ENCODE measurements around the gene CUL2.

The CUL2 gene

GRCh38 chr10:35043796-35044344 lies 46.3 kb downstream of the CUL2 start:
- Histone ChIP-seq H3K27ac (ENCODE audit: low read length) (no peak overlapping the region), H3K4me1 (ENCODE audit: insufficient read depth, low read length) (peaks cover 13% of the 10 kb centered on the region; the same call in 1 of the 2 replicates), H3K27me3 (ENCODE audit: insufficient read depth, low read length) (no peaks in the 10 kb centered on the region), H3K9ac (ENCODE audit: low read depth, low read length) (no peak overlapping the region), H3K9me3 (ENCODE audit: insufficient read depth, low read depth, low read length) (no peaks in the 10 kb centered on the region), H3K4me3 (ENCODE audit: low read length) (no peak overlapping the region), H3K36me3 (ENCODE audit: insufficient read depth, low read depth, low read length) (peaks cover 27% of the 10 kb centered on the region)

- Histone ChIP-seq H3K9me3 (ENCODE audit: insufficient read depth, low read depth, low read length) (no peaks in the 10 kb centered on the region), H3K9ac (ENCODE audit: low read depth, low read length) (no peak overlapping the region), H3K27ac (ENCODE audit: low read length) (no peak overlapping the region), H3K4me1 (ENCODE audit: insufficient read depth, low read length) (peaks cover 13% of the 10 kb centered on the region; the same call in 1 of the 2 replicates), H3K36me3 (ENCODE audit: insufficient read depth, low read depth, low read length) (peaks cover 22% of the 10 kb centered on the region), H3K27me3 (ENCODE audit: insufficient read depth, low read length) (no peaks in the 10 kb centered on the region), H3K4me3 (ENCODE audit: low read length) (no peak overlapping the region)
Observed at GRCh38 chr10:35042783-35043182, 47.4 kb downstream of the CUL2 start.

- Histone ChIP-seq H3K9ac (ENCODE audit: low read depth, low read length) (no peak overlapping the region), H3K27ac (ENCODE audit: low read length) (no peak overlapping the region), H3K4me1 (ENCODE audit: insufficient read depth, low read length) (peaks cover 13% of the 10 kb centered on the region; the same call in 1 of the 2 replicates), H3K4me3 (ENCODE audit: low read length) (no peak overlapping the region), H3K9me3 (ENCODE audit: insufficient read depth, low read depth, low read length) (no peaks in the 10 kb centered on the region), H3K36me3 (ENCODE audit: insufficient read depth, low read depth, low read length) (peaks cover 33% of the 10 kb centered on the region), H3K27me3 (ENCODE audit: insufficient read depth, low read length) (no peaks in the 10 kb centered on the region)
Observed at GRCh38 chr10:35041502-35041879, 48.6 kb downstream of the CUL2 start.

DNA sequence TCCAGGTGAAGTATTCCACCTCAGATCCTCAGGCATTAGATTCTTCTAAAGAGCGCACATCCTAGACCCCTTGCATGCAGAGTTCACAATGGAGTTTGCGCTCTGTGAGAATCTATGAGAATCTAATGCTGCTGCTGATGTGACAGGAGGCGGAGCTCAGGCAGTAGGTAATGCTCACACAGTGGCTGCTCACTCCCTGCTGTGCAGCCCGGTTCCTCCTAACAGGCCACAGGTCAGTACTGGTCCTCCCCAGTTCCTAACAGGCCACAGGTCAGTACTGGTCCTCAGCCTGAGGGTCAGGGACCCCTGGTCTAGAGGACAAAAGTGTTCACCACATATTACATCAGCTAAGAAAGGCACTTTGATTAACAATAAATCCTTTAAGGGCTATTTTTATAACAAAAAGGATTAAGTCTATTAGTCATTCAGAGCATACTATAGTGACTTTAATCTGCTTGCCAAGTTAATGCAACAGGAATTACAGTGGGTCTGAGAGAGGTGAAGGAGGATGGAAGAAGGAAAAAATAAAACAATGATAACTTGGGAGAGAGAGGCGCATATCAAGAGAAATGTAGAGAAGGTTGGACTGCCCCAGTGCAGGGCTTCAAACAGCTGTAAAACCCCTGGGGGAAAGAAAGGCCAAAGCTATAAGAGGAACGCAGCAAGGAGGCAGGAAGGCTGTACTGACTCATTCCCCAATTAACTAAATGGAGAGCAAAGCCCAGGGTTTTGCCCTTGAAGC lies 49.2 kb downstream of the CUL2 start:
- Histone ChIP-seq H3K9ac (ENCODE audit: low read depth, low read length) (no peak overlapping the region), H3K4me3 (ENCODE audit: low read length) (no peak overlapping the region), H3K36me3 (ENCODE audit: insufficient read depth, low read depth, low read length) (peaks cover 38% of the 10 kb centered on the region), H3K27me3 (ENCODE audit: insufficient read depth, low read length) (no peaks in the 10 kb centered on the region), H3K4me1 (ENCODE audit: insufficient read depth, low read length) (peaks cover 13% of the 10 kb centered on the region; the same call in 1 of the 2 replicates), H3K9me3 (ENCODE audit: insufficient read depth, low read depth, low read length) (no peaks in the 10 kb centered on the region), H3K27ac (ENCODE audit: low read length) (no peak overlapping the region)

DNA sequence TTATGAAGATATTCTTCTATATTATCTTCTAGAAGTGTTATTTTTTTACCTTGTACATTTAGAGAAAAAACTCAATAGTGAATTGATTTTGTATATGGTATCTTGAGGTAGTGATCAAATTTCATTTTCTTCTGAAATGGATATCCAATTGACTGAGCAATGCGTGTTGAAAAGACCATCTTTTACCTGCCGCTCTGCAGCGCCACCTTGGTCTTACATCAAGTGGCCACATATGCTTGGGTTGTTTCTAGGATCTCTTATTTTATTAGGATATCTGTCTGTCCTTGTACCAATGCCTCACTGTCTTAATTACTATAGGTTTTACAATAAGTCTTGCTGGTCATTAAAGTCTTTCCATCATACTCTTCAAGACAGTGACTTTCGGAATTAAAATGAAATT lies 53.0 kb downstream of the CUL2 start:
- Histone ChIP-seq H3K27ac (ENCODE audit: low read length) (no peak overlapping the region), H3K4me1 (ENCODE audit: insufficient read depth, low read length) (peaks cover 13% of the 10 kb centered on the region; the same call in 1 of the 2 replicates), H3K36me3 (ENCODE audit: insufficient read depth, low read depth, low read length) (peaks cover 49% of the 10 kb centered on the region), H3K9ac (ENCODE audit: low read depth, low read length) (no peak overlapping the region), H3K9me3 (ENCODE audit: insufficient read depth, low read depth, low read length) (no peaks in the 10 kb centered on the region), H3K4me3 (ENCODE audit: low read length) (no peak overlapping the region), H3K27me3 (ENCODE audit: insufficient read depth, low read length) (no peaks in the 10 kb centered on the region)

DNA sequence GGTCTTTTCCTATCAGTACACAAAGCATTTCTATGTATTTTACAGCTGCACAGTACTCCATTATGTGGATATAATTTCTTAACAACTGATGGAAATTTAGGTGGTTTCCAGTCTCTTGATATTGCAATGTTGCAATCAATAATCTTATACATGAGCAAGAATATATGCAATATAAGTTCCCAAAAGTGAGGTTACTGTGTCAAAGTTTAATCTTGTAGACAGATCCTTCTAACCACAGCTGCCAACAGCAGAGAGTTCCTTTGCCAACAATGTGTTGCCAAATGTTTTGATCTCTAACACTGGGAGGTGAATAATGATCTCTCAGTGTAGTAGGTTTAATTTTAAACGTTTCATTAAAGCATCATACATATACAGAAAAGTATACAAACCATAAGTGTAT lies 54.5 kb downstream of the CUL2 start:
- no peaks in the 10 kb centered on the region for H3K27me3 ChIP-seq (ENCODE audit: insufficient read depth, low read length)

GRCh38 chr10:35027567-35027966 lies 62.6 kb downstream of the CUL2 start:
- no peaks in the 10 kb centered on the region for H3K27me3 ChIP-seq (ENCODE audit: insufficient read depth, low read length)
- H3K4me3 ChIP-seq (ENCODE audit: low read length): no peak overlapping the region
- no peak overlapping the region for H3K9ac ChIP-seq (ENCODE audit: low read depth, low read length)
- H3K36me3 ChIP-seq (ENCODE audit: insufficient read depth, low read depth, low read length): peaks cover 64% of the 10 kb centered on the region
- no peaks in the 10 kb centered on the region for H3K4me1 ChIP-seq (ENCODE audit: insufficient read depth, low read length)
- H3K27ac ChIP-seq (ENCODE audit: low read length): no peak overlapping the region
- H3K9me3 ChIP-seq (ENCODE audit: insufficient read depth, low read depth, low read length): no peaks in the 10 kb centered on the region

More for the DNA sequence above, 54.5 kb downstream of the CUL2 start:
- Histone ChIP-seq H3K9me3 (ENCODE audit: insufficient read depth, low read depth, low read length) (no peaks in the 10 kb centered on the region), H3K4me3 (ENCODE audit: low read length) (no peak overlapping the region), H3K27ac (ENCODE audit: low read length) (no peak overlapping the region), H3K36me3 (ENCODE audit: insufficient read depth, low read depth, low read length) (peaks cover 63% of the 10 kb centered on the region), H3K9ac (ENCODE audit: low read depth, low read length) (no peak overlapping the region), H3K4me1 (ENCODE audit: insufficient read depth, low read length) (peaks cover 4% of the 10 kb centered on the region; the same call in 1 of the 2 replicates)

GRCh38 chr10:35025916-35026315 lies 64.2 kb downstream of the CUL2 start:
- no peaks in the 10 kb centered on the region for H3K4me1 ChIP-seq (ENCODE audit: insufficient read depth, low read length)
- H3K27me3 ChIP-seq (ENCODE audit: insufficient read depth, low read length): no peaks in the 10 kb centered on the region
- H3K4me3 ChIP-seq (ENCODE audit: low read length): no peak overlapping the region
- no peaks in the 10 kb centered on the region for H3K9me3 ChIP-seq (ENCODE audit: insufficient read depth, low read depth, low read length)
- H3K9ac ChIP-seq (ENCODE audit: low read depth, low read length): no peak overlapping the region
- no peak overlapping the region for H3K27ac ChIP-seq (ENCODE audit: low read length)
- peaks cover 52% of the 10 kb centered on the region for H3K36me3 ChIP-seq (ENCODE audit: insufficient read depth, low read depth, low read length)

GRCh38 chr10:35020481-35020880 lies 69.7 kb downstream of the CUL2 start:
- Histone ChIP-seq H3K4me3 (ENCODE audit: low read length) (no peak overlapping the region), H3K9ac (ENCODE audit: low read depth, low read length) (no peak overlapping the region), H3K9me3 (ENCODE audit: insufficient read depth, low read depth, low read length) (no peaks in the 10 kb centered on the region), H3K36me3 (ENCODE audit: insufficient read depth, low read depth, low read length) (peaks cover 29% of the 10 kb centered on the region), H3K4me1 (ENCODE audit: insufficient read depth, low read length) (no peaks in the 10 kb centered on the region), H3K27ac (ENCODE audit: low read length) (no peak overlapping the region), H3K27me3 (ENCODE audit: insufficient read depth, low read length) (no peaks in the 10 kb centered on the region)

DNA sequence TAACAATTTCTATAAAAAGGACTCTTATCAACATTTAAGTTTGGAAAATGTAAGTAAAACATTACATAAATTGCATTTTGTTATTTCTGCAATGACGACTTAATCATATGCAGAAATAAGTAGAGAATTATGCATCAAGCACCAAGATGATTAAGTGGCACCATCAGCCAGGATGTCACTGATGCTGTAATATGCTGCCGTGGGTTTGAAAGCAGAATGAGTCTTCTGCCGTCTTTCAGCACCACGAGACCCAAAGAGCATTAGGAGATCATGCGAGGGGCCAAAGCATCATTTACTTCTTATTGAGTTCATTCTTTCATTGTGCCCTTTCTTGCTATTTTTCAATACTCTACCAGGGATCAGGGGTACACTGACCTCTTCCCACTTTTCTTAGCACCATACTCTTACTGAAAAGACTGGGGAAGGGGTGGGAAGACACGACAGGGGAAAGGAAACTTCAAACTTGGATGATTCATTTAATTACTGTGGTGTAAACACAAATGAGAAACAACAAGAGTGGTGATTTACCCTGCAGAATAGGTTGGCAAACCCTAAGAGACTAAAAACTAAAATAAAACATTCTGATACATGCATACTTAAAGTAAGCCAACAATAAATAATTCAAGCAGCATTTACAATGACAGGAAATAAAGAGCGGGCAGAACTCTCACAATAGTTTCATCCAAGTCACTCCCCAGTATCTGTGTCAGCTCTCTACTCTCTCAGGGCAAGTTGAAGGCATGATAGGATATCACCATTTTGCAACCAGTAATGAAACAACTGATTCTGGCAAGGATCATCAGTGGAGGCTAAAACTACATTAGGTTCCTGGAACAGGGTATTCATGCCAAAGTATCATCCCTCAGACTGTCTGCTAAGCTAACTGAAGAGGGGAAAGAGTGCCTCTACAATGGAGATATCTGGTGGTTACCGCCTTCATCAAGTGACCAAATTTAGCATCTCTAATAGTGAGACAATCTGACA lies 70.8 kb downstream of the CUL2 start:
- H3K9ac ChIP-seq (ENCODE audit: low read depth, low read length): no peak overlapping the region
- no peak overlapping the region for H3K27ac ChIP-seq (ENCODE audit: low read length)
- H3K36me3 ChIP-seq (ENCODE audit: insufficient read depth, low read depth, low read length): peaks cover 25% of the 10 kb centered on the region

DNA sequence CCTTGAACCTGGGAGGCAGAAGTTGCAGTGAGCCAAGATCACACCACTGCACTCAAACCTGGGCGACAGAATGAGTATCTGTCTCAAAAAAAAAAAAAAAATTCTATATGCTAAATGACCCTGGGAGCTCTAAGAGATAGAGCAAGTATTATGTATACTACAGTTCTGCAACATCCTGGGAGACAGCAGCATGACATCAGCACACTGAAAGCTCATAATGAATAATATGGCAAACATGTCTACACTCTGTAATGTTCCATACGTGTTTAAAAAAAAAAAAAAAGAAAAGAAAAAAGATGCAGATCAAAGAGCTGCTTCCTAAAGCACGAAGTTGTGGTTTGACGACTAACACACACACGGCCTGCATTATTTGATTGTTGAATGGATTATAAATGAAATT lies 72.5 kb downstream of the CUL2 start:
- no peak overlapping the region for H3K27ac ChIP-seq (ENCODE audit: low read length)
- H3K36me3 ChIP-seq (ENCODE audit: insufficient read depth, low read depth, low read length): peaks cover 21% of the 10 kb centered on the region
- no peak overlapping the region for H3K4me3 ChIP-seq (ENCODE audit: low read length)
- H3K4me1 ChIP-seq (ENCODE audit: insufficient read depth, low read length): peaks cover 5% of the 10 kb centered on the region; the same call in 1 of the 2 replicates
- no peaks in the 10 kb centered on the region for H3K9me3 ChIP-seq (ENCODE audit: insufficient read depth, low read depth, low read length)
- H3K27me3 ChIP-seq (ENCODE audit: insufficient read depth, low read length): no peaks in the 10 kb centered on the region
- H3K9ac ChIP-seq (ENCODE audit: low read depth, low read length): no peak overlapping the region

More for the DNA sequence above, 70.8 kb downstream of the CUL2 start:
- Histone ChIP-seq H3K27me3 (ENCODE audit: insufficient read depth, low read length) (no peaks in the 10 kb centered on the region), H3K4me3 (ENCODE audit: low read length) (no peak overlapping the region), H3K4me1 (ENCODE audit: insufficient read depth, low read length) (no peaks in the 10 kb centered on the region), H3K9me3 (ENCODE audit: insufficient read depth, low read depth, low read length) (no peaks in the 10 kb centered on the region)

Data from iPS-20b (cell line).